Common myeloid progenitor, CD34-positive (primary cell): ENCODE measurements around the gene JADE1.

Experiments used
- CTCF ChIA-PET: fragments of 350-600 bp; sonication (Branson Sonifier 250); formaldehyde crosslinking; loops from one replicate; lab custom pipeline; 2021; ENCODE audit warnings: antibody characterized with exemption; lab: Charles Lee
- POLR2A ChIA-PET: fragments of 350-600 bp; sonication (Branson Sonifier 250); formaldehyde crosslinking; loops from one replicate; lab custom pipeline; 2021; ENCODE audit warnings: antibody characterized with exemption; lab: Charles Lee
- DNase-seq, 3 donors: peaks; one replicate each; pipeline versions ENCODE4 v3.0.0 to v3.0.0-alpha.2; 2013
- H3K27ac ChIP-seq, 2 experiments: 1 replicate in 1 of 2; 2 replicates in 1 of 2; pipeline ENCODE4 v1.7.0; 2013; ENCODE audit warnings: inconsistent platforms in 2 of 2, low read length in 2 of 2, mild to moderate bottlenecking in 2 of 2, low read depth in 1 of 2, moderate library complexity in 1 of 2; ENCODE audit not compliant: severe bottlenecking in 2 of 2, insufficient read depth in 1 of 2, poor library complexity in 1 of 2
- H3K27me3 ChIP-seq, 5 experiments: replicated peaks in 2 of 5; 1 replicate in 3 of 5; 2 replicates in 2 of 5; pipeline versions ENCODE4 v1.6.1 to v1.7.0; 2013; ENCODE audit warnings: low read length in 4 of 5, mild to moderate bottlenecking in 2 of 5, moderate library complexity in 2 of 5, inconsistent platforms in 1 of 5; ENCODE audit not compliant: insufficient read depth in 5 of 5, control insufficient read depth in 4 of 5
- H3K36me3 ChIP-seq, 4 experiments: 1 replicate in 2 of 4; 2 replicates in 2 of 4; pipeline versions ENCODE4 v1.6.1 to v1.7.0; 2013; ENCODE audit warnings: low read length in 3 of 4, control low read depth in 1 of 4, mild to moderate bottlenecking in 1 of 4; ENCODE audit not compliant: control insufficient read depth in 4 of 4, insufficient read depth in 4 of 4
- H3K4me1 ChIP-seq, 4 experiments: 1 replicate in 3 of 4; 2 replicates in 1 of 4; pipeline versions ENCODE4 v1.6.1 to v1.7.1; 2013; ENCODE audit warnings: low read length in 3 of 4, mild to moderate bottlenecking in 3 of 4, control low read depth in 1 of 4, inconsistent platforms in 1 of 4, moderate library complexity in 1 of 4; ENCODE audit not compliant: control insufficient read depth in 4 of 4, insufficient read depth in 4 of 4; ENCODE audit errors: control extremely low read depth in 1 of 4
- H3K4me3 ChIP-seq, 7 experiments: 1 replicate in 4 of 7; 2 replicates in 3 of 7; pipeline versions ENCODE4 v1.5.1 to v1.7.0; 2013; ENCODE audit warnings: mild to moderate bottlenecking in 7 of 7, low read length in 6 of 7, moderate library complexity in 6 of 7, inconsistent platforms in 2 of 7, low read depth in 2 of 7, control low read depth in 1 of 7; ENCODE audit not compliant: insufficient read depth in 4 of 7, control insufficient read depth in 1 of 7; ENCODE audit errors: extremely low read depth in 1 of 7
- H3K9me3 ChIP-seq, 5 experiments: 1 replicate in 4 of 5; 2 replicates in 1 of 5; pipeline versions ENCODE4 v1.6.1 to v1.7.1; 2013; ENCODE audit warnings: low read length in 4 of 5, mild to moderate bottlenecking in 2 of 5, inconsistent platforms in 1 of 5, low read depth in 1 of 5, moderate library complexity in 1 of 5; ENCODE audit not compliant: control insufficient read depth in 4 of 5, insufficient read depth in 2 of 5; ENCODE audit errors: control extremely low read depth in 1 of 5
- WGBS: methylation state at CpG from one replicate; pipeline ENCODE4 v1.1.5; 2013; ENCODE audit not compliant: insufficient coverage; 5-methylcytosine and 5-hydroxymethylcytosine counted together

Gene JADE1

GRCh38 chr4:128862608-128863311 lies 53.3 kb downstream of the JADE1 start:
- Histone ChIP-seq H3K27me3 (no peaks in the 10 kb centered on the region), H3K4me3 (no peak overlapping the region), H3K36me3 (peaks cover 8 to 80% (median 29%) of the 10 kb centered on the region in 4 experiments), H3K9me3 (no peaks in the 10 kb centered on the region), H3K4me1 (peaks cover 7 to 46% (median 39%) of the 10 kb centered on the region in 4 experiments), H3K27ac (no peak overlapping the region)
- DNase-seq, result peak in 2 of 3 donors; percentile 61 to 63
- 79% methylated on average over 10 of the region's 14 CpGs for WGBS
- ChIA-PET CTCF (interaction anchor here (0.7 to 3.3 kb wide), 15 partner anchors 8 to 671 kb away, joined by 3 to 14 read pairs (median 4); partner anchors contain the start of gene JADE1), POLR2A (no interaction called here)

GRCh38 chr4:128863312-128864075 lies 54.0 kb downstream of the JADE1 start:
- Histone ChIP-seq H3K4me3 (no peak overlapping the region), H3K27me3 (no peaks in the 10 kb centered on the region), H3K9me3 (no peaks in the 10 kb centered on the region)

GRCh38 chr4:128865132-128865531 lies 55.6 kb downstream of the JADE1 start:
- 100% methylated on average over 2 of the region's 2 CpGs for WGBS
- Histone ChIP-seq H3K4me3 (no peak overlapping the region), H3K27me3 (no peaks in the 10 kb centered on the region), H3K36me3 (peaks cover 11 to 86% (median 32%) of the 10 kb centered on the region in 4 experiments), H3K9me3 (no peaks in the 10 kb centered on the region), H3K27ac (no peak overlapping the region), H3K4me1 (peaks cover 3 to 33% (median 29%) of the 10 kb centered on the region in 4 experiments)
- POLR2A ChIA-PET, result no interaction called here
- CTCF ChIA-PET, result no interaction called here
- DNase-seq, result no peak

More at GRCh38 chr4:128863312-128864075, 54.0 kb downstream of the JADE1 start:
- peaks cover 8 to 81% (median 27%) of the 10 kb centered on the region in 4 experiments for H3K36me3 ChIP-seq
- ChIA-PET POLR2A (no interaction called here), CTCF (interaction anchor here (0.7 to 3.3 kb wide), 13 partner anchors 9 to 409 kb away, joined by 3 to 14 read pairs (median 4); partner anchors contain the start of gene JADE1)
- peaks cover 7 to 46% (median 39%) of the 10 kb centered on the region in 4 experiments for H3K4me1 ChIP-seq
- 49% methylated on average over 7 of the region's 10 CpGs for WGBS
- H3K27ac ChIP-seq, result no peak overlapping the region
- peak; percentile 54 to 65 (median 60) for DNase-seq

GRCh38 chr4:128866269-128866668 lies 56.8 kb downstream of the JADE1 start:
- 91% methylated on average over 2 of the region's 2 CpGs for WGBS

GRCh38 chr4:128866691-128867090 lies 57.2 kb downstream of the JADE1 start:
- CTCF ChIA-PET, result interaction anchor here (1.7 kb wide), 1 partner anchor 54 kb away, joined by 4 read pairs; no protein-coding TSS in a partner anchor
- no peak for DNase-seq
- Histone ChIP-seq H3K27me3 (no peaks in the 10 kb centered on the region), H3K36me3 (peaks cover 15 to 85% (median 38%) of the 10 kb centered on the region in 4 experiments), H3K27ac (no peak overlapping the region), H3K4me3 (no peak overlapping the region), H3K4me1 (peaks cover 3 to 17% (median 17%) of the 10 kb centered on the region in 4 experiments), H3K9me3 (no peaks in the 10 kb centered on the region)
- POLR2A ChIA-PET, result no interaction called here
- 100% methylated on average over 1 of the region's 1 CpG for WGBS

More at GRCh38 chr4:128866269-128866668, 56.8 kb downstream of the JADE1 start:
- peaks cover 3 to 22% (median 21%) of the 10 kb centered on the region in 4 experiments for H3K4me1 ChIP-seq
- ChIA-PET POLR2A (no interaction called here), CTCF (interaction anchor here (1.1 to 1.7 kb wide), 2 partner anchors 23 to 54 kb away, joined by 3 to 4 read pairs; no protein-coding TSS in a partner anchor)
- H3K27me3 ChIP-seq, result no peaks in the 10 kb centered on the region
- DNase-seq, result no peak
- no peak overlapping the region for H3K4me3 ChIP-seq
- H3K9me3 ChIP-seq, result no peaks in the 10 kb centered on the region
- H3K27ac ChIP-seq, result no peak overlapping the region
- peaks cover 11 to 85% (median 34%) of the 10 kb centered on the region in 4 experiments for H3K36me3 ChIP-seq

GRCh38 chr4:128868758-128869157 lies 59.3 kb downstream of the JADE1 start:
- Histone ChIP-seq H3K9me3 (no peaks in the 10 kb centered on the region), H3K27ac (no peak overlapping the region), H3K4me3 (no peak overlapping the region), H3K36me3 (peaks cover 21 to 86% (median 49%) of the 10 kb centered on the region in 4 experiments), H3K27me3 (no peaks in the 10 kb centered on the region), H3K4me1 (no peaks in the 10 kb centered on the region)
- WGBS, result 80% methylated on average over 1 of the region's 3 CpGs
- ChIA-PET CTCF (interaction anchor here (1.0 kb wide), 1 partner anchor 13 kb away, joined by 3 read pairs; no protein-coding TSS in a partner anchor), POLR2A (no interaction called here)
- DNase-seq, result no peak
